K562 (cell line): ENCODE data around the gene PRELID2. TPM values are rescaled to one million over a fixed set of nuclear protein-coding genes. Genes with fewer than 3 reads are reported as not detected.

Source experiments
- DDX20 ChIP-seq: fragments of 450-650 bp; IDR thresholded peaks from 2 replicates; pipeline ENCODE4 v1.6.1; 2016; ENCODE audit warnings: missing genetic modification characterization, low read depth, mild to moderate bottlenecking, missing compliant biosample characterization, moderate library complexity
- ELF4 ChIP-seq: fragments of 450-650 bp; formaldehyde crosslinking; IDR thresholded peaks from 2 replicates; pipeline ENCODE4 v1.4.0; 2022; ENCODE audit warnings: missing genetic modification characterization
- FOXK2 ChIP-seq, 2 experiments: fragments of 450-650 bp; IDR thresholded peaks in 1 of 2; conservative IDR thresholded peaks in 1 of 2; 2 replicates each; pipeline ENCODE4 v1.6.1; 2016; ENCODE audit warnings: low read depth in 2 of 2, mild to moderate bottlenecking in 1 of 2
- JUND ChIP-seq, 2 experiments: IDR thresholded peaks; 2 replicates in 1 of 2; 3 replicates in 1 of 2; pipeline ENCODE4 v1.6.1; 2011; ENCODE audit warnings: borderline replicate concordance in 2 of 2, low read depth in 2 of 2, low read length in 2 of 2, improper control_type of control experiment in 1 of 2, missing biosample characterization in 1 of 2, missing genetic modification characterization in 1 of 2, missing genetic modification reagents in 1 of 2
- MYNN ChIP-seq, 2 experiments: sonication (generic); formaldehyde crosslinking in 1 of 2; IDR thresholded peaks; 2 replicates each; pipeline versions ENCODE4 v1.5.0 to v1.6.1; 2016 to 2020; ENCODE audit warnings: antibody characterized with exemption in 1 of 2, missing genetic modification reagents in 1 of 2
- NCOA1 ChIP-seq: fragments of 450-650 bp; IDR thresholded peaks from 2 replicates; pipeline ENCODE4 v1.6.1; 2016; ENCODE audit warnings: low read depth
- POLR3A ChIP-seq: IDR thresholded peaks from 2 replicates; pipeline ENCODE4 v1.6.1; 2011; ENCODE audit warnings: borderline replicate concordance, mild to moderate bottlenecking, moderate library complexity; ENCODE audit not compliant: insufficient read length, insufficient read depth; ENCODE audit errors: extremely low read depth
- PYGO2 ChIP-seq: fragments of 450-650 bp; IDR thresholded peaks from 2 replicates; pipeline ENCODE4 v1.6.1; 2016; ENCODE audit warnings: mild to moderate bottlenecking, missing genetic modification characterization, moderate library complexity, missing compliant biosample characterization
- ZNF140 ChIP-seq: fragments of 250-450 bp; sonication (Bioruptor Pico); IDR thresholded peaks from 2 replicates; pipeline ENCODE4 v1.8.0; 2021; ENCODE audit warnings: moderate library complexity, mild to moderate bottlenecking, inconsistent platforms
- ZNF431 ChIP-seq: sonication (generic); formaldehyde crosslinking; IDR thresholded peaks from 2 replicates; pipeline ENCODE4 v1.8.0; 2022; ENCODE audit warnings: mild to moderate bottlenecking, missing genetic modification reagents
- ZNF551 ChIP-seq: fragments of 250-450 bp; sonication (Bioruptor Pico); IDR thresholded peaks from 2 replicates; pipeline ENCODE4 v1.5.0; 2021; ENCODE audit warnings: mild to moderate bottlenecking, moderate library complexity
- polyA plus RNA-seq, 8 experiments: library from polyadenylated mRNA; depleted of rRNA in 4 of 8; stranded (reverse) in 5 of 8; unstranded in 3 of 8; fragments of >200 nt; fragmentation: Nextera tagmentation in 2 of 8; fragmentation: Illumina TruSeq in 1 of 8; extraction: Ambion mirVana in 2 of 8; extraction: Trizol in 1 of 8; gene quantifications; 2 replicates each; pipeline versions ENCODE4 v1.2.1 to v1.2.3, GENCODE V29; 2011 to 2014; ENCODE audit warnings: inconsistent platforms in 1 of 8, missing spikeins in 1 of 8
- total RNA-seq, 7 experiments: library from RNA; depleted of rRNA in 6 of 7; stranded (reverse); fragments of >200 nt in 6 of 7; fragmentation: Illumina TruSeq in 2 of 7; extraction: Trizol in 2 of 7; gene quantifications; 2 replicates each; pipeline versions ENCODE4 v1.2.1 to v1.2.3, GENCODE V29; 2011 to 2021; ENCODE audit warnings: low replicate concordance in 1 of 7
- TF ChIP-seq, protein P1 (sequence below): fragments of 250-450 bp; sonication (Bioruptor Pico); IDR thresholded peaks from 2 replicates; pipeline ENCODE4 v1.9.0; 2021; ENCODE audit warnings: mild to moderate bottlenecking, inconsistent platforms
- TF ChIP-seq, protein P2 (sequence below): sonication (generic); formaldehyde crosslinking; IDR thresholded peaks from 2 replicates; pipeline ENCODE4 v1.8.1; 2023; ENCODE audit warnings: missing genetic modification reagents, mild to moderate bottlenecking, borderline replicate concordance
- TF ChIP-seq, protein P3 (sequence below): fragments of 450-650 bp; IDR thresholded peaks from 2 replicates; pipeline ENCODE4 v1.6.1; 2016
- TF ChIP-seq, protein P4 (sequence below): sonication (generic); formaldehyde crosslinking; IDR thresholded peaks from 2 replicates; pipeline ENCODE4 v1.8.0; 2022; ENCODE audit warnings: mild to moderate bottlenecking, missing genetic modification reagents

PRELID2 gene
- total and polyA plus RNA-seq, 9 of the 15 experiments (the other 6 are each of a cell fraction or from before 2014, with no cell fraction given) = 6.4 to 68.2 (median 28.8) TPM

- TF ChIP-seq, protein P1, sequence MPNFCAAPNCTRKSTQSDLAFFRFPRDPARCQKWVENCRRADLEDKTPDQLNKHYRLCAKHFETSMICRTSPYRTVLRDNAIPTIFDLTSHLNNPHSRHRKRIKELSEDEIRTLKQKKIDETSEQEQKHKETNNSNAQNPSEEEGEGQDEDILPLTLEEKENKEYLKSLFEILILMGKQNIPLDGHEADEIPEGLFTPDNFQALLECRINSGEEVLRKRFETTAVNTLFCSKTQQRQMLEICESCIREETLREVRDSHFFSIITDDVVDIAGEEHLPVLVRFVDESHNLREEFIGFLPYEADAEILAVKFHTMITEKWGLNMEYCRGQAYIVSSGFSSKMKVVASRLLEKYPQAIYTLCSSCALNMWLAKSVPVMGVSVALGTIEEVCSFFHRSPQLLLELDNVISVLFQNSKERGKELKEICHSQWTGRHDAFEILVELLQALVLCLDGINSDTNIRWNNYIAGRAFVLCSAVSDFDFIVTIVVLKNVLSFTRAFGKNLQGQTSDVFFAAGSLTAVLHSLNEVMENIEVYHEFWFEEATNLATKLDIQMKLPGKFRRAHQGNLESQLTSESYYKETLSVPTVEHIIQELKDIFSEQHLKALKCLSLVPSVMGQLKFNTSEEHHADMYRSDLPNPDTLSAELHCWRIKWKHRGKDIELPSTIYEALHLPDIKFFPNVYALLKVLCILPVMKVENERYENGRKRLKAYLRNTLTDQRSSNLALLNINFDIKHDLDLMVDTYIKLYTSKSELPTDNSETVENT (CRISPR knock-in tag) = peak; percentile 33; the same call in 1 of the 2 replicates
- TF ChIP-seq MYNN (IDR thresholded peaks at IDR 0.05) (peak; percentile 25; the same call in 1 of the 2 replicates), MYNN (CRISPR knock-in tag; IDR thresholded peaks at IDR 0.05) (no peak), FOXK2 (conservative IDR thresholded peaks at IDR 0.05 in 1 of 2, IDR thresholded peaks at IDR 0.05 in 1 of 2; ENCODE audit: low read depth in 2 of 2) (peak in 1 of 2 experiments; percentile 61; a peak in 2 of 4 replicates), NCOA1 (no peak), ELF4 (CRISPR knock-in tag) (no peak), DDX20 (tag) (no peak), POLR3A (no peak), ZNF140 (CRISPR knock-in tag) (no peak), ZNF431 (CRISPR knock-in tag) (peak; percentile 56; the same call in 1 of the 2 replicates), ZNF551 (CRISPR knock-in tag) (no peak), PYGO2 (tag) (no peak), JUND (IDR thresholded peaks at IDR 0.05; ENCODE audit: borderline replicate concordance, low read depth, low read length) (peak; percentile 63), JUND (tag; IDR thresholded peaks at IDR 0.05; ENCODE audit: borderline replicate concordance, low read depth, low read length) (peak; percentile 14; the same call in 1 of the 3 replicates)
- TF ChIP-seq, protein P2, sequence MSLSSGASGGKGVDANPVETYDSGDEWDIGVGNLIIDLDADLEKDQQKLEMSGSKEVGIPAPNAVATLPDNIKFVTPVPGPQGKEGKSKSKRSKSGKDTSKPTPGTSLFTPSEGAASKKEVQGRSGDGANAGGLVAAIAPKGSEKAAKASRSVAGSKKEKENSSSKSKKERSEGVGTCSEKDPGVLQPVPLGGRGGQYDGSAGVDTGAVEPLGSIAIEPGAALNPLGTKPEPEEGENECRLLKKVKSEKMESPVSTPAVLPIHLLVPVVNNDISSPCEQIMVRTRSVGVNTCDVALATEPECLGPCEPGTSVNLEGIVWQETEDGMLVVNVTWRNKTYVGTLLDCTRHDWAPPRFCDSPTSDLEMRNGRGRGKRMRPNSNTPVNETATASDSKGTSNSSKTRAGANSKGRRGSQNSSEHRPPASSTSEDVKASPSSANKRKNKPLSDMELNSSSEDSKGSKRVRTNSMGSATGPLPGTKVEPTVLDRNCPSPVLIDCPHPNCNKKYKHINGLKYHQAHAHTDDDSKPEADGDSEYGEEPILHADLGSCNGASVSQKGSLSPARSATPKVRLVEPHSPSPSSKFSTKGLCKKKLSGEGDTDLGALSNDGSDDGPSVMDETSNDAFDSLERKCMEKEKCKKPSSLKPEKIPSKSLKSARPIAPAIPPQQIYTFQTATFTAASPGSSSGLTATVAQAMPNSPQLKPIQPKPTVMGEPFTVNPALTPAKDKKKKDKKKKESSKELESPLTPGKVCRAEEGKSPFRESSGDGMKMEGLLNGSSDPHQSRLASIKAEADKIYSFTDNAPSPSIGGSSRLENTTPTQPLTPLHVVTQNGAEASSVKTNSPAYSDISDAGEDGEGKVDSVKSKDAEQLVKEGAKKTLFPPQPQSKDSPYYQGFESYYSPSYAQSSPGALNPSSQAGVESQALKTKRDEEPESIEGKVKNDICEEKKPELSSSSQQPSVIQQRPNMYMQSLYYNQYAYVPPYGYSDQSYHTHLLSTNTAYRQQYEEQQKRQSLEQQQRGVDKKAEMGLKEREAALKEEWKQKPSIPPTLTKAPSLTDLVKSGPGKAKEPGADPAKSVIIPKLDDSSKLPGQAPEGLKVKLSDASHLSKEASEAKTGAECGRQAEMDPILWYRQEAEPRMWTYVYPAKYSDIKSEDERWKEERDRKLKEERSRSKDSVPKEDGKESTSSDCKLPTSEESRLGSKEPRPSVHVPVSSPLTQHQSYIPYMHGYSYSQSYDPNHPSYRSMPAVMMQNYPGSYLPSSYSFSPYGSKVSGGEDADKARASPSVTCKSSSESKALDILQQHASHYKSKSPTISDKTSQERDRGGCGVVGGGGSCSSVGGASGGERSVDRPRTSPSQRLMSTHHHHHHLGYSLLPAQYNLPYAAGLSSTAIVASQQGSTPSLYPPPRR (CRISPR knock-in tag) = peak; percentile 60; the same call in 1 of the 2 replicates
- TF ChIP-seq, protein P3, sequence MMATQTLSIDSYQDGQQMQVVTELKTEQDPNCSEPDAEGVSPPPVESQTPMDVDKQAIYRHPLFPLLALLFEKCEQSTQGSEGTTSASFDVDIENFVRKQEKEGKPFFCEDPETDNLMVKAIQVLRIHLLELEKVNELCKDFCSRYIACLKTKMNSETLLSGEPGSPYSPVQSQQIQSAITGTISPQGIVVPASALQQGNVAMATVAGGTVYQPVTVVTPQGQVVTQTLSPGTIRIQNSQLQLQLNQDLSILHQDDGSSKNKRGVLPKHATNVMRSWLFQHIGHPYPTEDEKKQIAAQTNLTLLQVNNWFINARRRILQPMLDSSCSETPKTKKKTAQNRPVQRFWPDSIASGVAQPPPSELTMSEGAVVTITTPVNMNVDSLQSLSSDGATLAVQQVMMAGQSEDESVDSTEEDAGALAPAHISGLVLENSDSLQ = no peak
- TF ChIP-seq, protein P4, sequence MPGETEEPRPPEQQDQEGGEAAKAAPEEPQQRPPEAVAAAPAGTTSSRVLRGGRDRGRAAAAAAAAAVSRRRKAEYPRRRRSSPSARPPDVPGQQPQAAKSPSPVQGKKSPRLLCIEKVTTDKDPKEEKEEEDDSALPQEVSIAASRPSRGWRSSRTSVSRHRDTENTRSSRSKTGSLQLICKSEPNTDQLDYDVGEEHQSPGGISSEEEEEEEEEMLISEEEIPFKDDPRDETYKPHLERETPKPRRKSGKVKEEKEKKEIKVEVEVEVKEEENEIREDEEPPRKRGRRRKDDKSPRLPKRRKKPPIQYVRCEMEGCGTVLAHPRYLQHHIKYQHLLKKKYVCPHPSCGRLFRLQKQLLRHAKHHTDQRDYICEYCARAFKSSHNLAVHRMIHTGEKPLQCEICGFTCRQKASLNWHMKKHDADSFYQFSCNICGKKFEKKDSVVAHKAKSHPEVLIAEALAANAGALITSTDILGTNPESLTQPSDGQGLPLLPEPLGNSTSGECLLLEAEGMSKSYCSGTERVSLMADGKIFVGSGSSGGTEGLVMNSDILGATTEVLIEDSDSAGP (CRISPR knock-in tag) = no peak
Measured at GRCh38 chr5:145834917-145835847, at the start of gene PRELID2 (continued).
